HG02623 (cell line): ENCODE results near the gene RSRC2.
"Not testable (repeated sequence)": the region's sequence is repeated elsewhere in the genome, so short reads cannot be mapped to it uniquely, and the experiment has no call there.

Source experiments
- ATAC-seq: cut with Tn5 transposase; IDR thresholded peaks from one replicate; pipeline ENCODE4 v1.9.1; 2021; ENCODE audit warnings: moderate library complexity; ENCODE audit not compliant: unreplicated experiment

Gene RSRC2

GRCh38 chr12:122518908-122519307, 7.8 kb downstream of the RSRC2 start:
- no peak for ATAC-seq

GRCh38 chr12:122517877-122518276, 8.9 kb downstream of the RSRC2 start:
- no peak for ATAC-seq

GRCh38 chr12:122516544-122517361, 10.0 kb downstream of the RSRC2 start:
- no peak for ATAC-seq

- no peak for ATAC-seq
Observed at GRCh38 chr12:122515275-122515674, 11.5 kb downstream of the RSRC2 start.

- ATAC-seq = no peak
Observed at GRCh38 chr12:122513660-122514059, 13.1 kb downstream of the RSRC2 start.

GRCh38 chr12:122513028-122513427, 13.7 kb downstream of the RSRC2 start:
- not testable (repeated sequence) for ATAC-seq

GRCh38 chr12:122508163-122508562, 18.6 kb downstream of the RSRC2 start:
- ATAC-seq = no peak

- ATAC-seq = no peak
Observed at GRCh38 chr12:122506393-122506938, 20.3 kb downstream of the RSRC2 start.

- ATAC-seq = no peak
Observed at GRCh38 chr12:122505419-122506051, 21.2 kb downstream of the RSRC2 start.

- no peak for ATAC-seq
Observed at GRCh38 chr12:122503783-122504590, 22.7 kb downstream of the RSRC2 start.

- no peak for ATAC-seq
Observed at GRCh38 chr12:122503147-122503751, 23.5 kb downstream of the RSRC2 start.

- ATAC-seq = no peak
Observed at GRCh38 chr12:122501489-122501989, 25.2 kb downstream of the RSRC2 start.

GRCh38 chr12:122500685-122501488, 25.8 kb downstream of the RSRC2 start, which contains the start of gene ZCCHC8:
Gene ZCCHC8, minus strand, starts transcription at chr12:122500932. Its CDS starts 92 bp downstream, at chr12:122500840.
- ATAC-seq = peak; percentile 86

- peak; percentile 9 for ATAC-seq
Observed at GRCh38 chr12:122499991-122500684, 26.6 kb downstream of the RSRC2 start.

GRCh38 chr12:122495258-122495657, 31.5 kb downstream of the RSRC2 start:
- no peak for ATAC-seq

GRCh38 chr12:122493222-122493621, 33.5 kb downstream of the RSRC2 start:
- ATAC-seq = not testable (repeated sequence)

- no peak for ATAC-seq
Observed at GRCh38 chr12:122491991-122492390, 34.7 kb downstream of the RSRC2 start.

GRCh38 chr12:122489038-122489437, 37.7 kb downstream of the RSRC2 start:
- ATAC-seq = no peak

GRCh38 chr12:122487807-122488206, 38.9 kb downstream of the RSRC2 start:
- not testable (repeated sequence) for ATAC-seq
